ENCODE results near the gene MSL1. TPM values are rescaled to one million over a fixed set of nuclear protein-coding genes. Genes with fewer than 3 reads are reported as not detected.

Gene MSL1
- total RNA-seq, 1 donor from 2014 or later: 86.8 TPM

DNA sequence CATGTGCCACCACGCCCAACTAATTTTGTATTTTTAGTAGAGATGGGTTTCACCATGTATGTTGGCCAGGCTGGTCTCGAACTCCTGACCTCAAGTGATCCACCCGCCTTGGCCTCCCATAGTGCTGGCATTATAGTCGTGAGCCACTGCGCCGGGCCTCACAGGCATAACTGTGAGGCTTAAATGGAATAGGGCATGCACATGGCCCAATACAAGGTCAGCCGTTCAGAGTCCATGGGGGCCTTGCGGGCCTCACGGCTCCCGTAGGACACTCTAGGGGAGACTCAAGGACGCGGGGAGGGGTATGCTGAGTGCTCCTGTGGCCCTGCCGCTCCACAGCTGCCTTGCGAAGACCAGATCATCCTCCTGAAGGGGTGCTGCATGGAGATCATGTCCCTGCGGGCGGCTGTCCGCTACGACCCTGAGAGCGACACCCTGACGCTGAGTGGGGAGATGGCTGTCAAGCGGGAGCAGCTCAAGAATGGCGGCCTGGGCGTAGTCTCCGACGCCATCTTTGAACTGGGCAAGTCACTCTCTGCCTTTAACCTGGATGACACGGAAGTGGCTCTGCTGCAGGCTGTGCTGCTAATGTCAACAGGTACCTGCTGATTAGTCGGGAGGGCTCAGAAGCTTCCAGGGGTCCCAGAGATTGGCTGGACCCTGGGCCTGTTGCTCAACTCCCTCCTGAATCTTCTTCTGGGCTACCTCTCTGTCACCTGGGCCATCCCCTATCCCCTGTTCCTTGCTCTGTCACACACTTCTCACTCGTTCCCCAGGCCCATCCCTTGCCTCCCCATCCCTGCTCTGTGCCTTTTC, 33.7 kb upstream of the MSL1 start:
- no peaks in the 10 kb centered on the region for H3K9me3 Mint-ChIP-seq (ENCODE audit: unreplicated experiment)
- H3K27ac Mint-ChIP-seq (ENCODE audit: unreplicated experiment): no peak overlapping the region
- peaks cover 34% of the 10 kb centered on the region for H3K36me3 Mint-ChIP-seq (ENCODE audit: unreplicated experiment)
- no peak overlapping the region for H3K4me3 Mint-ChIP-seq (ENCODE audit: unreplicated experiment)
- H3K27me3 Mint-ChIP-seq (ENCODE audit: unreplicated experiment): no peaks in the 10 kb centered on the region
- H3K4me1 Mint-ChIP-seq (ENCODE audit: unreplicated experiment): no peaks in the 10 kb centered on the region
- no peak for DNase-seq (ENCODE audit: extremely low spot score, unreplicated experiment)
- TF ChIP-seq, protein P1, sequence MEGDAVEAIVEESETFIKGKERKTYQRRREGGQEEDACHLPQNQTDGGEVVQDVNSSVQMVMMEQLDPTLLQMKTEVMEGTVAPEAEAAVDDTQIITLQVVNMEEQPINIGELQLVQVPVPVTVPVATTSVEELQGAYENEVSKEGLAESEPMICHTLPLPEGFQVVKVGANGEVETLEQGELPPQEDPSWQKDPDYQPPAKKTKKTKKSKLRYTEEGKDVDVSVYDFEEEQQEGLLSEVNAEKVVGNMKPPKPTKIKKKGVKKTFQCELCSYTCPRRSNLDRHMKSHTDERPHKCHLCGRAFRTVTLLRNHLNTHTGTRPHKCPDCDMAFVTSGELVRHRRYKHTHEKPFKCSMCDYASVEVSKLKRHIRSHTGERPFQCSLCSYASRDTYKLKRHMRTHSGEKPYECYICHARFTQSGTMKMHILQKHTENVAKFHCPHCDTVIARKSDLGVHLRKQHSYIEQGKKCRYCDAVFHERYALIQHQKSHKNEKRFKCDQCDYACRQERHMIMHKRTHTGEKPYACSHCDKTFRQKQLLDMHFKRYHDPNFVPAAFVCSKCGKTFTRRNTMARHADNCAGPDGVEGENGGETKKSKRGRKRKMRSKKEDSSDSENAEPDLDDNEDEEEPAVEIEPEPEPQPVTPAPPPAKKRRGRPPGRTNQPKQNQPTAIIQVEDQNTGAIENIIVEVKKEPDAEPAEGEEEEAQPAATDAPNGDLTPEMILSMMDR (IDR thresholded peaks at IDR 0.05): no peak

DNA sequence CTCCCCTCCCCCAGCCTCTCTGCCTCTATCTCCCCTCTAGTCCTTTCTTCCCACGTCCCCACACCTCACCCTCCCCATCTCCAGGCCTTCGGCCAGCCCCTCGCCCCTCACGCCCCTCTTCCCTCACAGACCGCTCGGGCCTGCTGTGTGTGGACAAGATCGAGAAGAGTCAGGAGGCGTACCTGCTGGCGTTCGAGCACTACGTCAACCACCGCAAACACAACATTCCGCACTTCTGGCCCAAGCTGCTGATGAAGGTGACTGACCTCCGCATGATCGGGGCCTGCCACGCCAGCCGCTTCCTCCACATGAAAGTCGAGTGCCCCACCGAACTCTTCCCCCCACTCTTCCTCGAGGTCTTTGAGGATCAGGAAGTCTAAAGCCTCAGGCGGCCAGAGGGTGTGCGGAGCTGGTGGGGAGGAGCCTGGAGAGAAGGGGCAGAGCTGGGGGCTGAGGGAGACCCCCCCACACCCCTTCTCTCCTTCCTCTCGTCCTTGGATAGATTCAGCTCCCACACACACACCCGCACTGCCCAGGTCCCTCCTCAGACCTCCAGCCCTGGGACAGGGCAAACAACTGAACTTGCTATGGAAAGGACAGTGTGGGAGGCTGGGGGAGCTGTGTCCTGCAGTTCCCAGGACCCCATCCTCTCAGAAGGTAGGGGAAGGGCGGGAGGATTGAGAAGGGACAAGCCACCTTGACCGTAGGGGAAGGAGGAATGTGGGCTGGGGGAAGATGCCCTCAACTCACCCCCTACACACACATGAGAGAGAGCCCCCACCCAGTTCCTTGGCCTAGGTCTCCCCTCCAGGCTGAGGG, 32.5 kb upstream of the MSL1 start:
- H3K4me1 Mint-ChIP-seq (ENCODE audit: unreplicated experiment): no peaks in the 10 kb centered on the region
- no peak overlapping the region for H3K27ac Mint-ChIP-seq (ENCODE audit: unreplicated experiment)
- DNase-seq (ENCODE audit: extremely low spot score, unreplicated experiment): no peak
- H3K9me3 Mint-ChIP-seq (ENCODE audit: unreplicated experiment): no peaks in the 10 kb centered on the region
- peaks cover 38% of the 10 kb centered on the region for H3K36me3 Mint-ChIP-seq (ENCODE audit: unreplicated experiment)
- no peak overlapping the region for H3K4me3 Mint-ChIP-seq (ENCODE audit: unreplicated experiment)
- H3K27me3 Mint-ChIP-seq (ENCODE audit: unreplicated experiment): no peaks in the 10 kb centered on the region
- TF ChIP-seq, protein P1 (IDR thresholded peaks at IDR 0.05): no peak

DNA sequence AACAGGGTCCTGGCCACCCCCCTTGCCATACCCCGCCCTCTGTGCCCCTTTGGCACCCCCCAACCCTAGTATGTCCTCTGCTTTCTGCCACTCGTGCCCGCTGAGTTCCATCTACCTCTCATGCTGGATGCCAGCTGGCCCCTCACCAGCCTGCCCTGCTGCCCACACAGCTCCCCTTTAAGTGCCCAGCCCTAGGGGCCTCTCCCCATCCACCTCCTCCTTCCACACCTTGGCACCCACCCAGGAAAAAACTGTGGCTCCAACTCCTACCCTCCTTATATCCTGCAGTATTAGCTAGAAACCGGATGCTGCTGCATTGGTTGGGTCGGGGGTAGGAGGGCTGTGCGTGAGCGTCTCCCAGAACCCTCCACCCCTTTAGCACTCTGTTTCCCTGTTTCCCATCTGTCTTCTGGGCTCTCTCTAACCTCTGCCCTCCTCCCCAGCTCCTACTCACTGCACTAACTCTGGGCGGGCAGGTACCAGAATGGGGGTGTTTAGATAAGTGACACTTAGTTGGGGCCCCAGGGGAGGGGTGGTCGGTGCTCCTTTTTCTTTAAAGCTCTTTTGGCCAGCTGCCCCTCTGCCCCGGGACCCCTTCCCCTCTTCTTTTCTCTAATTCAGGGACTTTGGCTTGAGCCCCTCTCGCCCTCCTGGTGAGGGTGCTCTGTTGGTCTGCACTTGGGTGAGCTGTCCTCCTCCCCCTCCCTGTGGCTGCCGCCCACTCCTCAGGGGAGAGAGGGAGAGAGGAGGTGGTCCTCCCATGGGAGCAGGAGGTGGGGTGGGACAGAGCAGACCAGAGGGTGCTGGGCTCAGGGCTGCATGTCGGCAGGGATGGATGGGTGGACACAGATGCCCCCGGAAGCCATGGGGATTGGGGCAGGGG, 31.3 kb upstream of the MSL1 start:
- Mint-ChIP-seq H3K27me3 (ENCODE audit: unreplicated experiment) (no peaks in the 10 kb centered on the region), H3K27ac (ENCODE audit: unreplicated experiment) (no peak overlapping the region), H3K4me3 (ENCODE audit: unreplicated experiment) (no peak overlapping the region), H3K36me3 (ENCODE audit: unreplicated experiment) (peaks cover 35% of the 10 kb centered on the region), H3K4me1 (ENCODE audit: unreplicated experiment) (no peaks in the 10 kb centered on the region), H3K9me3 (ENCODE audit: unreplicated experiment) (no peaks in the 10 kb centered on the region)
- DNase-seq (ENCODE audit: extremely low spot score, unreplicated experiment): no peak
- TF ChIP-seq, protein P1 (IDR thresholded peaks at IDR 0.05): no peak

DNA sequence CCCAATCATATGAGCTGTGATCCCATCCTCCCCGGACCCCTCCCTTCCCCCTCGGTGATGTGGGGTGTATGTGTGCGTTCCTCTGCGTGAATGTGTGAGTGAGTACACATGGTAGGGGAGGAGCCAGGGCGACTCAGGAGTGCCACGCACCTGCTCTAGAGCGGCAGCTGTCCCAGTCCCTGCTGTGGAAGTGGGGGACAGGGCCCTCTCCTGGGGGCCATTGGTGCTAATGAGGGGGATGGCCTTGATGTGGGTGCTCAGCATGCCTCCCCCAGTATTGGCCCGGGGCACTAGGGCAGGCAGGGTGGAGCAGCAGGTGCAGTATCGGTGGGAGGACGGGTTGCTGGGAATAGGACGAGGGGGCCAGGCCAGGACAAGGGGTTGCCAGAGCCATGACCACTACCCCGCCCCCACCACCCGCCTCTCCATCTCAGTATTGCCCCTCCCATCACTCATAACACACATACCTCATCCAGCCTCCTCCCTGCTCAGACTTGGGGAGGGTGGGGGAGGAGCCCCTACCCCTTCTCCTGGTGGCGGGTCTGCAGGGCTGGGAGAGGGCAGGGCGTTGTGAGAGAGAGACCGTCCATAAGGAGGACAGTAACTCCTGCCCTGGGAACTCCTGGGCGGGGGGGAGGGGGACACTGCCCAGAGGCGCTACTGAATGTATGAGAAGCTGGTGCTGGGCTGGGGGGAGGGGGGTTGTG, 29.9 kb upstream of the MSL1 start:
- Mint-ChIP-seq H3K9me3 (ENCODE audit: unreplicated experiment) (no peaks in the 10 kb centered on the region), H3K4me1 (ENCODE audit: unreplicated experiment) (peaks cover 2% of the 10 kb centered on the region), H3K4me3 (ENCODE audit: unreplicated experiment) (no peak overlapping the region), H3K27me3 (ENCODE audit: unreplicated experiment) (no peaks in the 10 kb centered on the region), H3K36me3 (ENCODE audit: unreplicated experiment) (peaks cover 35% of the 10 kb centered on the region), H3K27ac (ENCODE audit: unreplicated experiment) (no peak overlapping the region)
- TF ChIP-seq, protein P1 (IDR thresholded peaks at IDR 0.05): no peak
- DNase-seq (ENCODE audit: extremely low spot score, unreplicated experiment): no peak

Measured in osteocyte (in vitro differentiated cells).